SK-N-SH (cell line): Measurements from ENCODE around the gene FUT7. TPM values are rescaled to one million over a fixed set of nuclear protein-coding genes. Genes with fewer than 3 reads are reported as not detected.

Experiments used
- CTCF ChIA-PET: fragments of 300-600, 350-600 bp; formaldehyde crosslinking; extraction: SDS; loops from one replicate; lab custom pipeline; 2021; lab: Yijun Ruan, JAX
- POLR2A ChIA-PET: fragments of 350-600 bp; sonication (Branson Sonifier 250); formaldehyde crosslinking; extraction: SDS; loops from one replicate; lab custom pipeline; 2020; ENCODE audit warnings: antibody characterized with exemption, inconsistent platforms; lab: Yijun Ruan, JAX
- DNase-seq: peaks from one replicate; pipeline ENCODE4 v3.0.0; 2012
- H2AFZ ChIP-seq: fragments of 200-600 bp; sonication (generic); 2 replicates; pipeline ENCODE4 v1.8.1; 2016; ENCODE audit warnings: antibody characterized with exemption, mild to moderate bottlenecking, low read depth
- H3F3A ChIP-seq: fragments of 200-600 bp; sonication (generic); replicated peaks from 2 replicates; pipeline ENCODE3; 2016; ENCODE audit warnings: antibody characterized with exemption, mild to moderate bottlenecking; ENCODE audit not compliant: insufficient read depth
- H3K27ac ChIP-seq, 2 experiments: fragments of 200-500 bp in 1 of 2; fragments of 200-600 bp in 1 of 2; sonication (Bioruptor generic) in 1 of 2; sonication (generic), shearing (Covaris generic) in 1 of 2; 2 replicates each; pipeline versions ENCODE4 v1.5.1 to v1.6.1; 2014 to 2016; ENCODE audit warnings: low read depth in 2 of 2, inconsistent platforms in 1 of 2, low read length in 1 of 2, mild to moderate bottlenecking in 1 of 2, mixed read lengths in 1 of 2
- H3K27me3 ChIP-seq: fragments of 200-600 bp; sonication (generic), shearing (Covaris generic); 2 replicates; pipeline ENCODE4 v1.6.1; 2016; ENCODE audit warnings: mixed run types; ENCODE audit not compliant: insufficient read depth
- H3K36me3 ChIP-seq, 2 experiments: fragments of 200-500 bp in 1 of 2; fragments of 200-600 bp in 1 of 2; sonication (Bioruptor generic) in 1 of 2; sonication (generic) in 1 of 2; replicated peaks in 1 of 2; 2 replicates each; pipeline versions ENCODE3 to v1.5.1; 2014 to 2016; ENCODE audit warnings: low read length in 1 of 2, mild to moderate bottlenecking in 1 of 2; ENCODE audit not compliant: insufficient read depth in 2 of 2, control insufficient read depth in 1 of 2
- H3K4me1 ChIP-seq, 2 experiments: fragments of 200-500 bp in 1 of 2; fragments of 200-600 bp in 1 of 2; sonication (Bioruptor generic) in 1 of 2; sonication (generic), shearing (Covaris generic) in 1 of 2; 2 replicates each; pipeline versions ENCODE4 v1.5.1 to v1.6.1; 2014 to 2016; ENCODE audit warnings: low read depth in 1 of 2, low read length in 1 of 2, mixed run types in 1 of 2; ENCODE audit not compliant: insufficient read depth in 2 of 2, control insufficient read depth in 1 of 2
- H3K4me2 ChIP-seq: fragments of 200-600 bp; sonication (generic), shearing (Covaris generic); 2 replicates; pipeline ENCODE4 v1.6.1; 2017; ENCODE audit warnings: mixed run types
- H3K4me3 ChIP-seq, 2 experiments: fragments of 200-500 bp in 1 of 2; fragments of 200-600 bp in 1 of 2; sonication (Bioruptor generic) in 1 of 2; sonication (generic), shearing (Covaris generic) in 1 of 2; 2 replicates each; pipeline versions ENCODE4 v1.5.1 to v1.8.1; 2014 to 2016; ENCODE audit warnings: low read depth in 2 of 2, inconsistent platforms in 1 of 2, low read length in 1 of 2, mild to moderate bottlenecking in 1 of 2, mixed read lengths in 1 of 2, moderate library complexity in 1 of 2
- H3K79me2 ChIP-seq: fragments of 200-600 bp; sonication (generic); 2 replicates; pipeline ENCODE4 v1.8.1; 2017; ENCODE audit warnings: mild to moderate bottlenecking; ENCODE audit not compliant: insufficient read depth
- H3K9ac ChIP-seq: fragments of 200-600 bp; sonication (generic); 2 replicates; pipeline ENCODE4 v1.6.1; 2017; ENCODE audit warnings: mixed run types
- H3K9me2 ChIP-seq: fragments of 200-600 bp; sonication (generic); 2 replicates; pipeline ENCODE4 v1.6.1; 2017; ENCODE audit warnings: mixed run types
- H3K9me3 ChIP-seq: fragments of 200-600 bp; sonication (generic); 2 replicates; pipeline ENCODE4 v1.6.1; 2017; ENCODE audit warnings: mixed run types, mild to moderate bottlenecking, moderate library complexity
- H4K20me1 ChIP-seq: fragments of 200-600 bp; sonication (generic); 2 replicates; pipeline ENCODE4 v1.6.1; 2017; ENCODE audit warnings: mild to moderate bottlenecking, mixed run types; ENCODE audit not compliant: insufficient read depth
- CHD2 ChIP-seq: fragments of 150-350 bp; IDR thresholded peaks from 2 replicates; pipeline ENCODE4 v1.6.1; 2018; ENCODE audit warnings: low read length; ENCODE audit not compliant: partially characterized antibody
- EP300 ChIP-seq, 2 experiments: IDR thresholded peaks; 2 replicates each; pipeline versions ENCODE4 v1.4.0 to v1.6.1; 2012; ENCODE audit warnings: borderline replicate concordance in 1 of 2, low read depth in 1 of 2, low read length in 1 of 2
- EZH2phosphoT487 ChIP-seq: fragments of 200-600 bp; sonication (generic); IDR thresholded peaks from 2 replicates; pipeline ENCODE4 v1.6.1; 2017; ENCODE audit warnings: low read depth, mixed run types, mild to moderate bottlenecking, antibody characterized with exemption, moderate library complexity, borderline replicate concordance
- GABPA ChIP-seq: IDR thresholded peaks from 2 replicates; pipeline ENCODE4 v1.4.0; 2012; ENCODE audit warnings: low read depth, mild to moderate bottlenecking
- GATA2 ChIP-seq: sonication (generic); formaldehyde crosslinking; IDR thresholded peaks from 2 replicates; pipeline ENCODE4 v1.5.0; 2020; ENCODE audit warnings: mild to moderate bottlenecking, missing genetic modification reagents
- IRF3 ChIP-seq: fragments of 150-350 bp; IDR thresholded peaks from 2 replicates; pipeline ENCODE4 v1.6.1; 2016; ENCODE audit warnings: mild to moderate bottlenecking, low read depth, low read length
- JUND ChIP-seq: IDR thresholded peaks from 2 replicates; pipeline ENCODE4 v1.4.0; 2012
- MAX ChIP-seq: IDR thresholded peaks from 2 replicates; pipeline ENCODE4 v1.4.0; 2012; ENCODE audit warnings: low read depth
- MXI1 ChIP-seq: IDR thresholded peaks from 2 replicates; pipeline ENCODE4 v1.6.1; 2012; ENCODE audit warnings: mild to moderate bottlenecking, low read depth, low read length, improper control_type of control experiment
- NRF1 ChIP-seq: IDR thresholded peaks from 2 replicates; pipeline ENCODE4 v1.6.1; 2012; ENCODE audit warnings: low read depth, mild to moderate bottlenecking, low read length
- RAD21 ChIP-seq: IDR thresholded peaks from 2 replicates; pipeline ENCODE4 v1.6.1; 2012; ENCODE audit warnings: mild to moderate bottlenecking, low read length
- RCOR1 ChIP-seq: fragments of 150-350 bp; IDR thresholded peaks from 2 replicates; pipeline ENCODE4 v1.6.1; 2017; ENCODE audit warnings: antibody characterized with exemption, low read length
- SMC3 ChIP-seq: IDR thresholded peaks from 2 replicates; pipeline ENCODE4 v1.6.1; 2012; ENCODE audit warnings: low read depth, low read length, improper control_type of control experiment
- TEAD4 ChIP-seq: IDR thresholded peaks from 2 replicates; pipeline ENCODE4 v1.4.0; 2012; ENCODE audit warnings: mild to moderate bottlenecking, borderline replicate concordance; ENCODE audit not compliant: insufficient read depth
- WGBS: methylation state at CpG from one replicate; pipeline ENCODE4 v1.1.6; 2017; ENCODE audit warnings: low lambda C conversion rate; 5-methylcytosine and 5-hydroxymethylcytosine counted together
- polyA plus RNA-seq, 3 experiments: library from polyadenylated mRNA; depleted of rRNA; stranded (reverse); fragments of >200 nt; gene quantifications; 2 replicates each; pipeline ENCODE4 v1.2.3, GENCODE V29; 2012
- TF ChIP-seq, protein P1 (sequence below): IDR thresholded peaks from 2 replicates; pipeline ENCODE4 v1.4.0; 2012; ENCODE audit warnings: low read depth, borderline replicate concordance
- TF ChIP-seq, protein P2 (sequence below): IDR thresholded peaks from 2 replicates; pipeline ENCODE4; 2012
- TF ChIP-seq, protein P3 (sequence below): fragments of 200-600 bp; sonication (generic); IDR thresholded peaks from 2 replicates; pipeline ENCODE4 v1.6.1; 2017; ENCODE audit warnings: antibody characterized with exemption, mild to moderate bottlenecking, moderate library complexity

FUT7 gene
- polyA plus RNA-seq, 1 of the 3 experiments (the other 2 are of a cell fraction), result not detected

- CTCF ChIA-PET, result interaction anchor here (1.0 to 16.8 kb wide), 11 partner anchors 11 to 278 kb away, joined by 3 to 803 read pairs (median 3); partner anchors contain the start of genes ABCA2, AJM1, ENTPD2 and FUT7
- no peak for TF ChIP-seq RCOR1
- TF ChIP-seq MAX, result no peak
- TF ChIP-seq MXI1, result no peak
- TF ChIP-seq, protein P1, sequence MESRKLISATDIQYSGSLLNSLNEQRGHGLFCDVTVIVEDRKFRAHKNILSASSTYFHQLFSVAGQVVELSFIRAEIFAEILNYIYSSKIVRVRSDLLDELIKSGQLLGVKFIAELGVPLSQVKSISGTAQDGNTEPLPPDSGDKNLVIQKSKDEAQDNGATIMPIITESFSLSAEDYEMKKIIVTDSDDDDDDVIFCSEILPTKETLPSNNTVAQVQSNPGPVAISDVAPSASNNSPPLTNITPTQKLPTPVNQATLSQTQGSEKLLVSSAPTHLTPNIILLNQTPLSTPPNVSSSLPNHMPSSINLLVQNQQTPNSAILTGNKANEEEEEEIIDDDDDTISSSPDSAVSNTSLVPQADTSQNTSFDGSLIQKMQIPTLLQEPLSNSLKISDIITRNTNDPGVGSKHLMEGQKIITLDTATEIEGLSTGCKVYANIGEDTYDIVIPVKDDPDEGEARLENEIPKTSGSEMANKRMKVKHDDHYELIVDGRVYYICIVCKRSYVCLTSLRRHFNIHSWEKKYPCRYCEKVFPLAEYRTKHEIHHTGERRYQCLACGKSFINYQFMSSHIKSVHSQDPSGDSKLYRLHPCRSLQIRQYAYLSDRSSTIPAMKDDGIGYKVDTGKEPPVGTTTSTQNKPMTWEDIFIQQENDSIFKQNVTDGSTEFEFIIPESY, result no peak
- TF ChIP-seq GATA2 (CRISPR knock-in tag), result no peak
- TF ChIP-seq GABPA, result no peak
These were observed 34.4 kb upstream of the FUT7 start for GRCh38 chr9:137066096-137066861.

GRCh38 chr9:137065336-137065967 is 33.6 kb upstream of the FUT7 start:
- Histone ChIP-seq H4K20me1 (peaks cover 12% of the 10 kb centered on the region; the same call in 1 of the 2 replicates), H3K4me2 (no peak overlapping the region), H3K27me3 (no peaks in the 10 kb centered on the region), H3K9me3 (no peaks in the 10 kb centered on the region), H3K4me3 (no peak overlapping the region), H3K4me1 (peaks cover 0 to 22% of the 10 kb centered on the region in 2 experiments; a peak in 1 of 4 replicates), H3K27ac (no peak overlapping the region), H3K9ac (no peak overlapping the region), H3K9me2 (no peaks in the 10 kb centered on the region), H3K36me3 (no peaks in the 10 kb centered on the region), H3F3A (peaks cover 5% of the 10 kb centered on the region), H3K79me2 (0 out of 2 replicates have a peak, but pooled peaks cover 3% of the 10 kb centered on the region), H2AFZ (no peak overlapping the region)
- POLR2A ChIA-PET, result interaction anchor here (2.2 kb wide), 1 partner anchor 10 kb away, joined by 12 read pairs; no protein-coding TSS in a partner anchor
- CTCF ChIA-PET, result interaction anchor here (1.0 to 16.8 kb wide), 7 partner anchors 12 to 278 kb away, joined by 3 to 803 read pairs (median 11); partner anchors contain the start of genes ABCA2, ENTPD2, FUT7 and NPDC1
- WGBS, result 96% methylated on average over 15 of the region's 23 CpGs
- DNase-seq, result no peak
- TF ChIP-seq, protein P2, sequence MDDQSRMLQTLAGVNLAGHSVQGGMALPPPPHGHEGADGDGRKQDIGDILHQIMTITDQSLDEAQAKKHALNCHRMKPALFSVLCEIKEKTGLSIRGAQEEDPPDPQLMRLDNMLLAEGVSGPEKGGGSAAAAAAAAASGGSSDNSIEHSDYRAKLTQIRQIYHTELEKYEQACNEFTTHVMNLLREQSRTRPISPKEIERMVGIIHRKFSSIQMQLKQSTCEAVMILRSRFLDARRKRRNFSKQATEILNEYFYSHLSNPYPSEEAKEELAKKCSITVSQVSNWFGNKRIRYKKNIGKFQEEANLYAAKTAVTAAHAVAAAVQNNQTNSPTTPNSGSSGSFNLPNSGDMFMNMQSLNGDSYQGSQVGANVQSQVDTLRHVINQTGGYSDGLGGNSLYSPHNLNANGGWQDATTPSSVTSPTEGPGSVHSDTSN, result no peak
- TF ChIP-seq NRF1, result no peak
- TF ChIP-seq RAD21, result no peak
- TF ChIP-seq IRF3, result no peak
- TF ChIP-seq CHD2, result no peak
- TF ChIP-seq MAX, result no peak
- no peak for TF ChIP-seq TEAD4
- no peak for TF ChIP-seq SMC3
- TF ChIP-seq, protein P3, sequence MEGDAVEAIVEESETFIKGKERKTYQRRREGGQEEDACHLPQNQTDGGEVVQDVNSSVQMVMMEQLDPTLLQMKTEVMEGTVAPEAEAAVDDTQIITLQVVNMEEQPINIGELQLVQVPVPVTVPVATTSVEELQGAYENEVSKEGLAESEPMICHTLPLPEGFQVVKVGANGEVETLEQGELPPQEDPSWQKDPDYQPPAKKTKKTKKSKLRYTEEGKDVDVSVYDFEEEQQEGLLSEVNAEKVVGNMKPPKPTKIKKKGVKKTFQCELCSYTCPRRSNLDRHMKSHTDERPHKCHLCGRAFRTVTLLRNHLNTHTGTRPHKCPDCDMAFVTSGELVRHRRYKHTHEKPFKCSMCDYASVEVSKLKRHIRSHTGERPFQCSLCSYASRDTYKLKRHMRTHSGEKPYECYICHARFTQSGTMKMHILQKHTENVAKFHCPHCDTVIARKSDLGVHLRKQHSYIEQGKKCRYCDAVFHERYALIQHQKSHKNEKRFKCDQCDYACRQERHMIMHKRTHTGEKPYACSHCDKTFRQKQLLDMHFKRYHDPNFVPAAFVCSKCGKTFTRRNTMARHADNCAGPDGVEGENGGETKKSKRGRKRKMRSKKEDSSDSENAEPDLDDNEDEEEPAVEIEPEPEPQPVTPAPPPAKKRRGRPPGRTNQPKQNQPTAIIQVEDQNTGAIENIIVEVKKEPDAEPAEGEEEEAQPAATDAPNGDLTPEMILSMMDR, result no peak
- TF ChIP-seq GATA2 (CRISPR knock-in tag), result no peak
- no peak for TF ChIP-seq EZH2phosphoT487
- no peak for TF ChIP-seq EP300 (IDR thresholded peaks at IDR 0.05; ENCODE audit: borderline replicate concordance in 1 of 2, low read depth in 1 of 2, low read length in 1 of 2)
- TF ChIP-seq GABPA, result no peak
- no peak for TF ChIP-seq JUND

More at GRCh38 chr9:137066096-137066861, 34.4 kb upstream of the FUT7 start:
- Histone ChIP-seq H3K4me1 (peaks cover 0 to 27% of the 10 kb centered on the region in 2 experiments; a peak in 1 of 4 replicates), H4K20me1 (peaks cover 12% of the 10 kb centered on the region; the same call in 1 of the 2 replicates), H3K9ac (no peak overlapping the region), H3K9me3 (no peaks in the 10 kb centered on the region), H3K4me3 (no peak overlapping the region), H3F3A (peaks cover 8% of the 10 kb centered on the region), H3K4me2 (no peak overlapping the region), H2AFZ (no peak overlapping the region), H3K27me3 (no peaks in the 10 kb centered on the region), H3K36me3 (no peaks in the 10 kb centered on the region), H3K27ac (no peak overlapping the region), H3K79me2 (0 out of 2 replicates have a peak, but pooled peaks cover 3% of the 10 kb centered on the region), H3K9me2 (no peaks in the 10 kb centered on the region)
- POLR2A ChIA-PET, result interaction anchor here (2.2 kb wide), 1 partner anchor 11 kb away, joined by 12 read pairs; no protein-coding TSS in a partner anchor
- DNase-seq, result no peak
- 91% methylated on average over 18 of the region's 26 CpGs for WGBS
